NCI-H2029 (cell line): Measurements from ENCODE around the gene CRB2.

Experiments
- DNase-seq: peaks from one replicate; lab custom pipeline; 2025; lab: John Stamatoyannopoulos, UW

The CRB2 gene

DNA sequence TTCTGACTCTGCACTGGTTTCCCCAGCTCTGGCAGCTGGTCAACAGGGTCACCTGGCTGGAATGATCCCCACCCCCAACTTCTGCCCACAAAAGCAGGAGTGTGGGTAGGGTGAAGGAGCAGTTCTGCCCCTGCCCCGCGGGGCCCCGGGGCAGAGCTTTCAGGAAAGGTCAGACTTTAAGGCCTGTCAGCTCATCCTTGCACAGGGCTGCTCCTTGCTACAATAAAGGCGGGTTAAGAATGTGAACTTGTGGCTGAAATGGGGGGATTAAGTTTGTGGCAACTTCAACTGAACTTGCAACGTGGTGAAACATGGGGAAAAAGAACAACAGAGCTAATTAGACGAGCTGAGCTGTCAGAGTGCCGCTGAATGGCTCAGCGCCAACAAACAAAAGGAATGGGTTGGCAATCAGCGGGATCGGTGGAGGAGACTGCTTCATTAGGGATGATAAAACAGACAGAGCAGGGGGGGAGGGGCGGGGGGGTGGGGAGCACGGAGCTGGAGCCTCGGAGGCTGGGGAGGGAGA is 50.8 kb downstream of the CRB2 start:
- DNase-seq = peak; percentile 21

DNA sequence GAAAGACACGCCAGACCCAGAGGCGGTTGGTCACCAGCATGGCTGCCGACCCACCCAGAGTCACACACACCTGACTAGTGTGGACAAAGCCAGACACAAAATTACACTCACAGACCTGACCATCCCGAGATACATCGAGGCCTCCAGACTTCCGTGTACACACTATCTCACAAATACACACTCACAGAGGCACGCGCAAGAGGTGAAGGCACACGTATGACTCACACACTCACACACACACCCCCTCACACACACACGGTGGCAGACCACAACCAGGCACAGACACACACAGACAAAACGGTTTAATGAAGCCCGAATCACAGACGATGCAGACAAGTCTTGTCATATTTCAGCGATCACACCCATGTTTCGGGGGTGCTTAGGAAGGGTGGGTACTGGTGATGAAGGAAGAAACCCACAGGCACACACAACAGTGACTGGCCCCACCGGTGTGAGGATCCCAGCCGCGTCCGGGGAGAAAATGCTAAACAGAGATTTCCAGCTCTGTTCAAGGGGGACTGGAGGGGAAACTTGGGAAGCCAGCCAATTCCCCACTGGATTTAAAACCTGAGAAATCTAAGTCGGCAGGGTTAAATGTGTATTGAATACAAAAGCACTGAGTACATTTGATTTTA is 51.3 kb downstream of the CRB2 start:
- DNase-seq = no peak

DNA sequence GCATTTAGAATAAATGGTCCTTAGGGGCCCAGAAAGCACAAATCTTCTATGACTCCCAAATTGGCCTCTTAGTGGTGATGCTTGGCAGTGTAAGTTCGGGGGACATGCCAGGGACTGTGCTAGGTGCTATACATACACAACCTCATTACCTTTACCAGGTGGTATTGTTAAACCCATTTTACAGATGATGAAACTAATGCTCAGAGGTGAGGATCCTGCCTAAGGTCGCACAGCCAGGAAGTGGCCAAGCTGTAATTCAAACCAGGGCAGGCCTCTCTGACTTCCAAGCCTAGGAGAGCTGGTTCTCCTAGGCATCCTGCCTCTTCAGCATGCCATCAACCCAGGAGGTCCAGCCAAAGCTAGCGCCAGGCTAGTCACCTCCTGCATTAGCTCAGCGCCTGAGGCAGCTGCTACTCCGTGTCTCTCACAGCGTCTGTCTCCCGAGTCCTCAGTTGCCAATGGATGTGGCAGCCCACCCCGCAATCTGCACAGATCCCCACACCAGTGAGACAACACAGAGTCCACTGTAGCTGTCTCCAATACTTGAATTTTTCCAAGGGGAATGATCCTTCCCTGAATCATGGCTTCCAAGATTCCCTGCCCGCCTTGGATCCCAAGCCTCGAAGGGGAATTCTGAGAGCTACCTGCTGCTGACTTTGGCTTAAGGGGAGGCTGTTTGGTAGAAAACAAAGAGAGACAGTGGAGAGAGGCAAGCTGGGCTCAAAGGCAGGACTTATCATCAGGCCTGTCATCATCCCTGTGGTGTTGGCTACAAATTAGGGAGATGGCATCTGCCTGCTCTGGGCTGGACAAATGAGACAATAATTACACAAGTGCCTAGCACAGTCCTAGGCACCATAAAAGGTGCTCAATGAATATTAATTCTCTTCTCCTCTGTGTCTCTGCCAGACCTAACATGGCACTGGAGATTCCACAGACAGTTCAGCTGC is 52.6 kb downstream of the CRB2 start:
- DNase-seq = no peak

DNA sequence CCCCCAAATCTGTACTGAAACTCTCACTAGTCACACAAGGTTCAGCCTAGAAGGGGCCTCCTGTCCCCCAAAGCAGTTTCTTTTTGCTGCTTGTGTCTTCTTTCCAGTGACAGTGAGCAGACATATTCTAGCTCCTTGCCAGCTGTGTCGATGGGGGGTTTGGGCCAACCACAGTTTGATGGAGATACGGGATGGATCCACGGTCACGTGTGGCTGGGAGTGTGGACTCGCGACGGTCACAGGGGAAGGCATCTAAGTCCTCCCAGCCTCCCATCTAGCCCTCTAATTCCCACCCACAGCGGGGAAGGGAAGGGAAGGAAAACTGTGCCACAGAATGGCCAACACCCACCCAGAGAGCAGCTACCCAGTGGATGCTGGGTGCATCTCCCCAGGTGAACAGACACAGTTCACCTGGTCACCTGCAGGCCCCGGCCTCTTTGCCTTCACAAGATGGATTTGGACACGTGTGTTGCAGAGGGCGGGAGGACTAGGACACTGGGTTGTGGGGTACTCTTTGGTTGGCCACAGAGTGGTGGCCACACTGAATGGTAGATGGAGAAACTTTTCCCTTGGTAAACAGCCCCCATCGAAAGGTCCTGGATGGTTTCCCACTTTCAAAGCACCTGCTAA is 54.4 kb downstream of the CRB2 start:
- no peak for DNase-seq

DNA sequence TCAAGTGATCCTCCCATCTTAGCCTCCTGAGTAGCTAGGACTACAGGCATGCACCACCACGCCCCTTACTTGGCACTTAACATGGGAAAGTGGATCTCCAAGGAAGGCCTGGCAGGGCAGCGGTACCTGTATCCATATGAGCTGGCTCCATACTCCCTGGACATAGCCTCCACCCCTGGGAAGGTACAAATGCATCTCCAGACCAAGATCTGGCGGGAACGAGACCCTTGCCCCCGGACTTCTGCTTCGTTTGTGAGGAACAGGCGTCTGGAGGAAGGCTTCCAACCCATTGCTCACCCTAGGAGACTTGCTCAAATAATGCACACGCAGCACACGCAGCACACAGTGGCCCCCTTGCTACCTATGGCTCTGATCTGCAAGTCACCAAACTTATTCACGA is 55.2 kb downstream of the CRB2 start:
- no peak for DNase-seq

DNA sequence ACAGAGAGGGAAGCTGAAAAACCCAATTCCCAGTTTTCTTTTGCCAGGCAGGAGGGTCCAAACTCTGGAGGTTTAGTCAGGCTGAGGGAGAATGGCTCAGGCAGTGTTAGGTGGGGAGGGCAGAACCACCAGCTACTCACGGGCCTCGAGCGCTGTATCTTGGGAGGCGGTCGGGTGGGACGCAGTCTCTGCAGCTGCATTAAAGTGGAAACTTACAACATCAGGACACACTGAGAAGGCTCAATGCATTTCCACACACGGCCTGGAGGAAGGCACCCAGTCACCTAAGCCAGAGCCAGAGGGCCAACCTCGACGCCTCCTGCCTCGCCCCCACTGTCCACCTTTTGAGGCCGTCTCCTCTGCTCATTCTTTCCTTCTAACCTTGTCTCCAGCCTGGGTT is 55.6 kb downstream of the CRB2 start:
- DNase-seq = no peak

DNA sequence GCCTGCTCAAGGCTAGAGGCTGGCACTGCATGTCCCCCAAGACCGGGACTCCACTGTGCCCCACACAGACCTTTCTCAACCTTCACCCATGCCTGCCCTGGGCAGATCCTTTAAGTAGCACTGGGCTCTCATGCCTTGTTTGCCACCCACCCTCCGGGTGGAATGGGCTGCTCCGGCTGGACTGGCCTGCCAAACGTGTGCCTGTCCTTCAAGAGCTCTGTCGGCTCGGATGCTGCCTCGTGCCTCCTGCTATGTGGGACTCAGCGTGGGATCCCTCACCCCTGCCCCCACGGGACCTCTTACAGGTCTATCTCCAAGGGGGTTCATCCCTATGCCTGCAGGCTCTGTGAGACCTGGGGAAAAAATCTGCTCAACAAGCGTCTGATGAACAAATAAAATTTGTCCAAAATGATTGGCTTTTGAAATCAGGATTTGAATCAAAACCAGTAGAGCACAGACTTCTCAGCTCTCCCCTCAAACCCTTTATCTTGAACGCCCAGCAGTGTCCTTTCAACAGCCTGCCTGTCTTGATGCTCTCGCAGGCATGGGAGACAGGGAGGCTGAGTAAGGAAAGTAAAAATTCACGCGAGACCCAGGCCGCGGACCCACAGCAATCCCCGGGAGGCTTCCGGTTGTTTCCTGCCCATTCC is 56.3 kb downstream of the CRB2 start:
- DNase-seq = no peak

DNA sequence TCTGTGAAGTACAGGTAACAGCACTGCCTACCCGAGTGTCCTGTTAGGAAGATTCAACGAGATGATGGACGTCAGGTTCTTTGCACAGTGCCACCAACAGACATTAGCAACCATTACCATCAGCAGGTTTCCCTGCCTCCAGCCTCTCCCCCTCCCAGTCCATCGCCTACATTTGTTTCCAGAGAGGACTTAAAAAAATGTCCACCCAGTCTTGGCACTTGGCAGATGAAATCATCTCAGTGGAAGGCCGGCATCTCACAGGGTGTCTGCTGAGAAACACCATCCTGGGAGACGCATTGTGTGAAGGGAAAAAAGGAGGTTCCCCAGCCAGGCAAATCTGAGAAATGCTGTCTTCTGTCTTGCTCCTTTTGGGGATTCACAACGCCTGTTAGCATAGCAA is 58.2 kb downstream of the CRB2 start:
- no peak for DNase-seq

DNA sequence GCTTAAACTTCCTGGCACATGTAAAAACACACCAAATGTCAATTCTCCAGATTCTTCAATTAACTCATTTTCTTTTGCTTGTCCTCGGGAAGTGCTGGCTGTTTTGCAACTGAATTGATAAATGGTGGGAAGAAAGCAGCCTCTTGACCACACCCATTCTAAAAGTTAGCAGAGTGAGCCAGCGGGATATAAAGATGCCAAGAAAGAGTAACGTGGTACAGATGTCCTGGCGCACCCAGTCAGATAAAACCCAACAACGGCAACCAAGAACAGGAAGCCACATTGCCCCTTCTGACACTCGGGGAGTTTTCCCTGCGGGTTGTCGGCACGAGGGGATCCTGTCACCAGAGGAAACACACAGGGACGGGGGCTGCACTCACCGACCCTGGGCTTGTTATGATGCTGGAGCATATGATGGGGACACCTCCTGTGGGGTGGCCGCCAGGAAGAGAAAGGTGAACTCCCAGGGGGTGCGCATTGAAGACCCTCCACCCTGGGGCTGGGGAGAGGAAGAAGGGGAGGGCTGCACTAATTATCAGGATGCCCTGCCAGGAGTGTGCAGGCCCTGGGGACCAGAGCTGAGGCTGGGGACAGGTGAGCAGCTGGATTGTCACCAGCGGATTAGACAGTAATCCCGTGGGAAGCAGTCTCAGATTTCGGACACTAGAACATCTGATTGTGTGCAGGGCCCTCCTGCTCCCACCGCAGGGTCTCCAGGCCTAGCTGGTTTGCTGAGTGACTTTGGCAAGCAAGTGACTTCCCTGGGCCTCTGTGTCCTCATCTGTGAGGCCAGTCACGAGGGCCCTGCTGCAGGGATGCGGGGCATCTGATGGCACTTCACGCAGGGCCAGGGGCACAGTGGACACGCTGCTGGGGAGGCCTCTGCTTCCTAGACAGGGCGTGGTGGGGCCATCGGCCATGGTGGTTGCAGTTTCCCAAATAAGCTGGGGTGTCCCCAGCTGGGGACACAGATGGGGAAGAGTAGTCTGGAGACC is 59.2 kb downstream of the CRB2 start:
- no peak for DNase-seq

DNA sequence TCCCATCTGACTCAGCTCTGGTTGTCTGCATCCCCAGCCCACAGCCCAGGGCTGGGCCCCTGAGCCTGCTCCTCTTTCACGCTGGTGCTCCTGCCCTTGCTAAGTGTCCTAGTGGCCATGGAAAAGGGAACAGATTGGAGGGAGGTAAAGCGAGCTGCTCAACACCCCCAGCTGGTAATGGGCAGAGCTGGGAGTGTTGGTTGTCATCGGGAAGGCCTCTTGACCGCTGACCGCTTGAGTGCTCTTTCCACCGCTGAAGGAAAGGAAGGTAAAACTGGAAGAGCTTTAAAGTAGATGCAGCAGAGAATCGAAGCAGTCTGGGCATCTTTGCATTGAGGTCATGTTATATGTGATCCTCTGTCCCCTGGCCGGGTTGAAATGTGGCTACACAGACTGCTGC is 60.2 kb downstream of the CRB2 start:
- no peak for DNase-seq

DNA sequence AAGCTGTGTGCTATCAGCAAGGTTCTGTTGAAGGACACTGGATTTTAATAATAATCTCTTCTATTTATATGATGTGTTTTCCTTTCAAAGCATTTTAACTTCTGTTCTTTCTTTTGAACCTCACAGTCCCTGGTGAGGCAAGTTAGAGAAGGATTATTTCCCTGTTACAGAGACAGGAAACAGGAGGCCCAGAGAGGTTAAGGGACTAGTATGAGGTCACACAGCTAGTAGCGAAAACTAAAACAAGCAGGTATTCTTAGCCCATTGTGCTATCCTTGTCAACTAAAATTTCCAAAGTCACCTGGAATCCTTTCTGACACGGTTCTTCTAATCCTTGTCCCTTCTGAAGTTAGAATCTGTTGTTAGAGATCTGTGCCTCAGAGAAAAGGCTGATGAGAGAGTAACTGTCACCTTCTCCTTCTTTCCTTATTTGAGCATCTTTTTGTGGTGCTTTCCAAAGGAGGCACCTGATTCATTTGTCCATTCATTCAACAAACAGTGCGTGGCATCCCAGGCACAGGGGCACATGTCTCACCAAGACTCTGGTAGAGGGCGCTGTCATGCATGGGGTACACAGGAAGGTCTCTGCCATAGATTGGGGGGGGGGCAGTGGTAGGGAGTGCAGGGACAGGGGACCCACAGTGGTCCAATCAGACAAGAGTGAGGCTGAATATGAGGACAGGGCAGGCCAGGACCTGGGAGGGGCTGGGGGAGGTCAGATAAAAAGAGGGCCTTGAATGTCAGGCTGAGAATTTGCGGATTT is 61.5 kb downstream of the CRB2 start:
- no peak for DNase-seq

DNA sequence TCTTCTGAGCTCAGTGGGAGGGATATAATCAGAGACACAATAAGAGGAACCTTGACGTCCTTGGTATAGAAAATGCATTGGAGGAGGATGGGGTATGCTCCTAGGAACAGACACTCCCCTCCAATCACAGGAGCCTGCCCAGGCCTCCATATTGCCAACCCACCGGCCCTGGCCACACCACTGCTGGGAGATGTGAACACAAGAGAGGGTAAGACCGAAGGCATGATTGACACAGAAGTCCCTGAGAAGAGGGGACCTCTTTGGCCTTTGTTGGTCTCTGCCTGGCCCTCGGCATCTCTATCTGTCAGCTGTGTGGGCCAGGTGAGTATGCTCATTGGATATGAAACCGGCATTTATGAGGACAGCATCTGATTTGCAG is 62.0 kb downstream of the CRB2 start:
- DNase-seq = no peak

DNA sequence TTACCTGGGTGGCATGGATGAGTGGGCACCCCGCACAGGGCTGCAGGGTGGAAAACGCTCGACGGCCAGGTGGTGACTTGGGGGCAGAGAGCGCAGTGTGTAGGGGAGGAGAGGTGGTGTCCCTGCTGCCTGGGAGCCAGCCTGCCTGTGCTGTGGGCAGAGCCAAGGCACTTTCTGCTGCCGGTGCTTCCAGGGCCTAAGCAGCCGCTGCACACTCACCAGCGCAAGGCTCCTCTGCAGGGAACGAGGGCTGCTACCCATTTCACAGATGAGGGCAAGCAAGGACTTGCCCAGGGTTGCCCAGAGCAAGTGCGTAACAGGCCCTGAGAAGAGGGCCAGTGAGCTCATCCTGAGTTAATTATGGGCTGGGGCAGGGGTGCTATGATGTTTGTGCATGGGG is 62.5 kb downstream of the CRB2 start:
- no peak for DNase-seq

DNA sequence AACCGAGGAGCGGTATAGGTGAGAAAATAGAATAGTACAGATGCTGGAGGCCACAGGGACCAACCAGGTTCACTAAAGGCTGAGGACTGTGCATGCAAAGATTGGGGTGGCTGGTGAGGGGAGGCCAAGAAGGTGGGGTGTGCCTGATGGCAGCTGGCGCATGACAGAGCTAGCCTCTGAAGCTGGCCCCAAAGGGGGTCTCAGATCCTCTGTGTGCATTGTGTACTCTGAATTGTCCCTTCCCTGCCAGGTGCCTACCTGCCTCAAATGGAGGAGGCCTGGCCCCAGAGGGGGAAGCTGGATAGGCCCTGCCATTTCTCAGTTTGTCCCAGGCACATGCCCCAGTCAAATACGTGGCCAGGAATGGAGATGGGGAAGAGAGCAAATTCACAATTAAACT is 63.1 kb downstream of the CRB2 start:
- DNase-seq = no peak

DNA sequence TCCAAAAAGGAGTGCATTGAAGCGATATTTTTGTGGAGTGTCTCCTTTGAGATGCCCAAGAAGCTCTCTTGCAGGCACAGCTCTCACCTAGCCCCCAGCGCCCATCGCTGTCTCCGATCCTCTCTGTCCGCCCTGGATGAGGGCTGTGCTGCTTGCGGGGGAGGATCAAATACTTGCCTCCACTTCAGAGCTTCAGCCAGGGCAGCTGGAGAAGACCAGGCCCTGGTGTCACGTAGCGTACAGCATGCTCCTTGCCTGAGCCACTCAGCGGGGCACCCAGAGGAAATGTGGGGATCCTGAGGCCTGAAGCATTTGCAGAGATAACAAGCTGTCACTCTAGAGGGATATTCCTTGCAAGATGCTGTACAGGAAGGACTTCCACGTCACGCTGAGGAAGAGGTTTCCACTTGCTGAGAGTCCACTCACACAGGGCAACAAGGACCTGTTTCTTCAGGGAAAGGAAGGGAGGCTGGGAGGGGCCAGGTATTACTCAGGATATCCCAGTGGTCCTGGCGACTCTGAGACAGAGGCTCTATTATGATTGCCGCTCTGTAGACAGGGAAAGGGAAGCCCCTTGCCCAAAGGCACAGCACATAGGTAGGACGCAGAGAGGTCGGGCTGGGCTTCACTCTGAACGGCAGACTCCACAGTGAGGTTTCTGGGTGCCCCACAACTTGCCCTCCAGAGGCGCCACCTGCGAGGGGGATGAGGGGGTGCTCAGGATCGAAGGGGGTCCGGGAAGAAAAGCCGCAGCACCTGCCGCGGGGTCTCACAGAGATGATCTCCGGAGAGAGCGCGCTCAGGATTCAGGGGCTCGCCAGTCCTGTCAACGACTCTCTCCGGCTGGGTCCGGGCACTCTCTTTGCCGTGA is 64.0 kb downstream of the CRB2 start:
- no peak for DNase-seq

DNA sequence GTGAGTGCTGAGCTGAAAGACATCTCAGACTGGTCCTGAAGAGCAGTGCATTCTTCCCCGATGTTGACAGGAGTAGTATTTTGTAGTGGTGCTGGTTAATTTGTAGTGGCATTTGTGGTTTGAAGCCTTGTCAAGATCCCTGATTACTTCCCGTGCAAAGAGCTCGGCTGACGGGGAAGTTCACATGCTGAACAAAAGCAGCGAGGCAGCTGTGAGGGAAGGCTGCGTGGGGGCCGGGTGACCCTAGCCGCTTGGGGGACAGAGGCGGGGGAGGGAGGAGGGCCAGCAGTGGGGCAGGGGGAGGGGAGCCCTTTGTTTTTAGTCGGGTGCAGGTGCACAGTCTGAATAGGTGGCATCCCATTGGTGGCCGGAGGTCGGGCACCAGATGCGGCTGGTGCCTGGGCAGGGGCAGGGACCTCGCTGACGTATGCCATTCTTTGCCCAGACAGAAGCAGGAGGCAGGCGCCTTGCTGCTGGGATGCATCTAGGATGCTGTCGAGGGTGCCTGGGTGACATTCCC is 64.7 kb downstream of the CRB2 start:
- no peak for DNase-seq

DNA sequence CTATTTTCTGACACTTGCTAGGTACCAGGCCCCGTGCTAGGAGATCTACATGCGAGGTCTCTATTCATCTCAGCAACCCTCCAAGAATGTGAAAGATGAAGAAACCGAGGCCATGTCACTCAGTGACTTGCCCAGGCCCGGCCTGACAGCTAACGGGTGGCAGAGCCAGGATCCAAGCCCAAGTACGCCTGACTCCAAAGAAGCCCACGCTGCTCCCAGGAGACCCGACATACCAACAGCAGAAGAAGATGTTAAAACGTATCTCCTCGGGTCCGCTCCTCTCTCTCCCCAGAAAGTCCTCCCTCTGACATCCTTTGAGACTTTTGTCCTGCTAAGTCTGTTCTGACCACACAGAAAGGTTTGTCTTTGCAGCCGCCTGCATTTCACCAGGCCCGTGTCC is 65.2 kb downstream of the CRB2 start:
- DNase-seq = no peak

DNA sequence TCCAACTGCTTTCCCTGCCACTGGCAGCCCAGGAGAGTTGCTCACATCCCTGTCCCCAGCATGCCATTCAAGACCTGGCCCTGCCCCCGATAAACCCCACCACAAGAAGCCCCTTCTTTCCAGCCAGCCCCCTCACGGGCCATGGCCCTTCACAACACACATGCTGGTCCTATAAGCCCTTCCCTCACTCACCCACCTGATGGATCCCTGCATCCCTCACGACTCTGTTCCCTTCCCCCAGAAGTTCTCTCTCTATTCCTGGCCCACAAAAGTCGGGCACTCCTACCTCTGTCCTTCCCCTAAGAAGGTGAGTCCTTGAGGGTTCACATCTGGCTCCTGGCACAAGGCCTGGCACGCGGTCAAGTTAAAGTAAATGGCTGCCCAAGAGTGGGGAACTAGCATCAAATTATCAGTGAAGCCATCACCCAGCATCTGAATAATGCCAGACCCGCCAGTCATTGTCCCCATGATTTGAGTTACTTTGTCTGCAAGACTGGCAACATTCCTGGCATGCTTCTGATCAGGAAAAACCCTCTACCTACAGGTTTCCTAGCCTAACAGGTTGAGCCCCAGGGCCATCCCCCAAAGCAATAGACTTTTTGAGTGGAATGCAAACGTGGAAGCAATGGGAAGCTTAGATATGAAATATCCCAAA is 65.9 kb downstream of the CRB2 start:
- DNase-seq = no peak
